Stimulated activated CD4-positive, alpha-beta T cell treated with anti-CD3 and anti-CD28 coated beads, Interleukin-12 subunit alpha, Interleukin-12 subunit beta, amount 100 ng/mL, for 24 hours (primary cell): Measurements from ENCODE around the gene TCN1.
"Not testable (repeated sequence)": the region's sequence is repeated elsewhere in the genome, so short reads cannot be mapped to it uniquely, and the experiment has no call there.

Experiments used
- DNase-seq, 2 experiments: peaks; one replicate each; pipeline ENCODE4 v3.0.0-alpha.2; 2020; ENCODE audit warnings: low read depth in 2 of 2

TCN1 gene

GRCh38 chr11:59857439-59858434 is 8.6 kb downstream of the TCN1 start:
- DNase-seq, result no peak

- DNase-seq, result no peak
Observed at GRCh38 chr11:59854871-59855270, 11.4 kb downstream of the TCN1 start.

GRCh38 chr11:59851416-59851815 is 14.9 kb downstream of the TCN1 start:
- not testable (repeated sequence) for DNase-seq

DNA sequence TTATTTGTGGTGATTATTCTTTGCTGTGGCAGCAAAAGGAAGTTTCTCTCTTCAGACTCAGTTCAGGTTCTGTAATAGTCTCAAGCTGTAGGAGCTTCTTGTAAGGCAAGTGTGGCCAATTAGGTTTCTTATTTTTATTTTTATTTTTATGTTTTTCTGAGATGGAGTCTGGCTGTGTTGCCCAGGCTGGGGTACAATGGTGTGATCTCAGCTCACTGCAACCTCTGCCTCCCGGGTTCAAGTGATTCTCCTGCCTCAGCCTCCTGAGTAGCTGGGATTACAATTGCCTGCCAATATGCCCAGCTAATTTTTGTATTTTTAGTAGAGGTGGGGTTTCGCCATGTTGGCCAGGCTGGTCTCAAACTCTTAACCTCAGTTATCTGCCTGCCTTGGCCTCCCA is 16.7 kb downstream of the TCN1 start:
- DNase-seq, result not testable (repeated sequence)

- no peak for DNase-seq
Observed at GRCh38 chr11:59849129-59849528, 17.2 kb downstream of the TCN1 start.

DNA sequence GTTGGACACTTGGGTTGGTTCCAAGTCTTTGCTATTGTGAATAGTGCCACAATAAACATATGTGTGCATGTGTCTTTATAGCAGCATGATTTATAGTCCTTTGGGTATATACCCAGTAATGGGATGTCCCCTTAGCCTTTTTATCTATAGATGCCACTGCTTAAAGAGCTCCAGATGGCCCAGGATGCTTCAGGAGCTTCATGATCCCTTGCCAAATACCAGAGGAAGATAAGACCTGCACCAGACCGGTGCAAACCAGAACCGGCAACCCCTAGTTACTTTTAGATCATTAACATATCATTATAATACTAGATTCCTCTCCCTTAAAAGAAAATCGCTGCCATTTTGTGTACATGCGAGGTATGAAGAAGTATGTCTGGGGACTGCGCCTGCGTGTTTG is 17.8 kb downstream of the TCN1 start:
- not testable (repeated sequence) for DNase-seq

DNA sequence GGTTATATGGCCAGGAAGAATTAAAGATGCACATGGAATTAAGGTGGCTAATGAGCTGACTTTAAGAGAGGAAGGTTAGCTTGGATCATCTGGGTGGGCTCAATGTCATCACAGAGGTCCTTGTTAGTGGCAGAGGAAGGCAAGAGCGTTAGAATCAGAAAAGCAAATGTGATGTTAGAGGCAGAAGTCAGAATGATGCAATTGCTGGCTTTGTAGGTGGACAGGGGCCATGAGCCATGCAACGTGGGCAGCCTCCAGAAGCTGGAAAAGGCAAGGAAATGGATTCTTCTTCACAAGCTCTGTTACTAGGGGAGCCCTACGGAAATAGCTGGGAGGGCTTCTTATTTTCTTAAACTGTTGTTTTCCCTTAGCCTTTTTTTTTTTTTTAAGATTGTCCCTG is 18.7 kb downstream of the TCN1 start:
- no peak for DNase-seq

DNA sequence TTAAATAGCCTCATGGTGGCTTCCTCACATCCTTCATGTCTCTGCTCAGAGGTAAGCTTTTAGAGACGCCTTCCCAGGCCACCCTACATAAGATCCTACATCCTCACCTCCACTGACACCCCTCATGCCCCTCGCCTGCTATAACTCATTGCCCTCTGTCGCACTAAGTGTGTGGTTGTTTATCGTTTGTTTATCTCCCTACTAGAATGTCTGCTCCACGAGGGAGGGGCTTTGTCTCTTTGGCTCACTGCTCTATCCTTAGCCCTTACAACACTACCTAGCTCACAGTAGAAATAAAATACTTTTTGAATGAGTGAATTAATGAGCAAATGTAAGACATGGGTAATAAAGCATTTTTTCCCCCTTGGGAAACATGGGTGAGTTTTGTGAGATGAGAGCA is 19.7 kb downstream of the TCN1 start:
- no peak for DNase-seq

DNA sequence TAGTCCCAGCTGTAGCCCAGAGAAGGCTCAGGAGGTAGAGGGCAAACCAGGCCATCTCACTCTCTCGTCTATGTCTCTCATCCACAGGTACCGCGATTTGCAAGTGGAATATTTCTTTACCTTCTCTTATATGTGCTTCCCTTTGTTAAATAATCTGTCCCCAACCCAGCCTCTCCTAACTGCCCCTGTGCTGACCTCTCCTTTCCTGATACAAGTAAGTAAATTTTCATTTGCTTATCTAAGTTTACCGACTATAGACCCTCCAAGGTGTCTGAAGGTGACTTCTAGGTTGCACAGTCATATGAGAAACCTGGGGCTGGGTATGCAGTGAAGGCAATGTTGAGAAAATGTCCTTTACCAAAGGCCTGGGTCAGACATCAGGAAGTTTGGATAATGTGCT is 20.9 kb downstream of the TCN1 start, which contains the start of gene CBLIF:
TSS of gene CBLIF (minus strand) at position 101 of the 400 bp plus-strand sequence. CDS start at position 55, 46 bp downstream.
- no peak for DNase-seq

DNA sequence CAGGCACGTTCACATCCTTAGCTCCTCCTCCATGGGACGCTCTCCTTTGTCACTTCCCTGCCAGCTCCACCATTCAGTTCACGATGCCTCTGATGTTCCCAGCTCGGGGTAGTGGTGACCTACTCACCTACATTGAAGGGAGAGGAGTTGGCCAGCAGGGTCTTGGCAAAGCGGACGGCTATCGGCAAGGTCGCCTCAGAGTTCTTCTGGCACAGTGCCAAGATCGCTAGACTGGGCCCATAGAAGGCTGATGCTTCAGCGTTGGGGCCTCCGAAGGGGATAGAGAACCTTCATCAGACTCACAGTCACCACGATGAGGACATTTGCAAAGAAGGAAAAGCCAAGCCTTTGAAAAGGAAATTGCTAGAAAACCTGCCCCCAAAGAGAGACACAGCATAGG is 24.0 kb downstream of the TCN1 start:
- no peak for DNase-seq

GRCh38 chr11:59841514-59841913 is 24.8 kb downstream of the TCN1 start:
- DNase-seq, result no peak

- DNase-seq, result no peak
Observed at GRCh38 chr11:59839615-59840014, 26.7 kb downstream of the TCN1 start.

GRCh38 chr11:59833602-59834001 is 32.7 kb downstream of the TCN1 start:
- DNase-seq, result no peak

GRCh38 chr11:59829358-59829757 is 36.9 kb downstream of the TCN1 start:
- no peak for DNase-seq

DNA sequence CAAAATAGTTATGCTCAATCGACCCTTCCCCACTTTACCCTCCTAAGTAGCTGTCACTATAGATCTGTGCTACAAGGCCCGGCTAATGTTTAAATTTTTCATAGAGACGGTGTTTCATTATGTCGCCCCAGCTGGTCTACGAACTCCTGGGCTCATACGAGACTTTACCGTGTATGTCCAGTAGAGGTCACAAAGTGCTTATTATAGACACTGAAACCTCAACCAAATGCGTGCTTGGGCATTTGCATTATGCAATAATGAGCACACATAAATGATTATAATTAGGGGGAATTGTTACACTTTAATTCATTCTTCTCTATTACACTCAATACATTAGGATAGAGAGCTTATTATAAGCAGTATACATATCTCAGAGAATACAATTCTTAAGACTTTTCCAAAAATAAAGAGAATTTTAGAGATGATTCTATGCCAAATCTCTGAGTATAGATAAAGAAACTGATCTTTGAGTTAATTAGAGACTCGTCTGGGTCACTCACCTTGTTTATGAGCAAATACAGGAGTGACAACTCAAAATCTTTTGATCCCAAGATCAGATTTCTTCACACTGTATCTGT is 43.2 kb downstream of the TCN1 start:
- DNase-seq, result no peak

GRCh38 chr11:59818572-59818971 is 47.7 kb downstream of the TCN1 start:
- DNase-seq, result no peak

GRCh38 chr11:59816434-59816833 is 49.9 kb downstream of the TCN1 start:
- DNase-seq, result not testable (repeated sequence)

DNA sequence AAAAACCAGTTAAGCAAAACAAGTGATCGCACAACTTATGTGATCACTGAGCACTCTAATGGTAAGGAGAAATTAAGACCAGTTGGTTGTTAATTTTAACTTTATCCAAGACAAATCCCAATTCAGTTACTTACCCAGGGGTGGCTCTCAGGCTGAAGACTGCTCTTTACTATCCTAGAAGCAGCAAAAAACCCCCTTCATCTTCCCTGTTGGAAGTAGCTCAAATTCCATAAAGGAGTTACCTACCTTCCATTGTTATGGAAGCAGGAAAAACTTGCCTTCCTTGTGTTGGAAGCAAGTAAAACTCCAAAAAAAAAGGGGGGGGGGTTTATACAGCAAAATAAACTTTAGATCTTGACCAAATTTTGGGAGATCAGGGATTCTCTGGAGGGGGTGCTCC is 50.5 kb downstream of the TCN1 start:
- no peak for DNase-seq

GRCh38 chr11:59814021-59814420 is 52.3 kb downstream of the TCN1 start:
- DNase-seq, result no peak

DNA sequence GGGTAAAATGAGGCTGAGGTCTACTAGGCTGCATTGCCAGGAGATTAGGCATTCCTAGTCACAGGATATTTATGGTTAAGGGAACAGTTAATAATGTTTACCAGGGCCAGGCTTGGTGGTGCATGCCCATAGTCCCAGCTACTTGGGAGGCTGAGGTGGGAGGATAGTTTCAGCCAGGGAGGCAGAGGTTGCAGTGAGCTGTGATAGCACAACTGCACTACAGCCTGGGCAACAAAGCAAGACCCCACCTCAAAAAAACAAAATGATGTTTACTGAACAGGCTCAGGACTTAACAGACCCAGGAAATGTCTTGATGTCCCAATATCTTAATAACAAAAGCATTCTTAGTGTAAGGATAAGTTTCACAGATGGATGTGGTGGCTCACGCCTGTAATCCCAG is 52.9 kb downstream of the TCN1 start:
- DNase-seq, result no peak

GRCh38 chr11:59812220-59812619 is 54.1 kb downstream of the TCN1 start:
- no peak for DNase-seq

DNA sequence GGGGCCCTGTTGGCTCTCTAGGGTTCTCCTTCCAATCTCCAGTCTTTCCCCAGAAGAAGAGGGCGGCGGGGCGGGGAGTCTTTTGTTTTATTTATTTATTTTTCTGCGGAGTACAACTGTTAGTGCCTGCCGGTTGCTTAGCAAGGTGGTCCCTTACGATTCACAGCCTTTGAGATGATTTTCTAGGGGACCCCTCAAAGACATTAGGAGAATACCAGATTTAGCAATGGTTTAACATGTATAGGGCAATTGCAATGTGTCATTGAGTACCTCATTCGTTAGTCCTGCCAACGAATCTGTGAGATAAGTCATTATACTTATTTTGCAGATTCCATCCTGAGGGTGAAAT is 55.4 kb downstream of the TCN1 start:
- no peak for DNase-seq
